Right atrium auricular region (tissue), 2 donors: ENCODE data around the gene CD300LF. TPM values are rescaled to one million over a fixed set of nuclear protein-coding genes. Genes with fewer than 3 reads are reported as not detected.
A peak's percentile ranks its signal among the peaks of the same experiment; 100 is the strongest.

Source experiments
- DNase-seq: peaks from one replicate; pipeline ENCODE4 v3.0.0-alpha.2; 2019; ENCODE audit warnings: low spot score
- H3K27ac ChIP-seq, 2 donors: fragments of 200-600 bp; sonication (generic); 1 replicate in 1 of 2; 2 replicates in 1 of 2; pipeline ENCODE4 v1.5.1; 2016 to 2019
- H3K27me3 ChIP-seq, 2 donors: fragments of 200-600 bp; sonication (generic); one replicate each; pipeline versions ENCODE4 v1.5.1 to v1.6.0; 2017 to 2019
- H3K36me3 ChIP-seq: fragments of 200-600 bp; sonication (generic); one replicate; pipeline ENCODE4 v1.5.1; 2016
- H3K4me1 ChIP-seq, 2 donors: fragments of 200-600 bp; sonication (generic); one replicate each; pipeline versions ENCODE4 v1.5.1 to v1.6.0; 2017 to 2019
- H3K4me3 ChIP-seq, 2 donors: fragments of 200-600 bp; sonication (generic); 1 replicate in 1 of 2; 2 replicates in 1 of 2; pipeline ENCODE4 v1.5.1; 2017 to 2019; ENCODE audit warnings: mild to moderate bottlenecking in 1 of 2, moderate library complexity in 1 of 2
- H3K9me3 ChIP-seq, 2 donors: fragments of 200-600 bp; sonication (generic); one replicate each; pipeline ENCODE4 v1.5.1; 2019
- CTCF ChIP-seq, 2 donors: fragments of 200-600 bp; sonication (generic); IDR thresholded peaks; one replicate each; pipeline ENCODE4 v1.5.1; 2019; ENCODE audit warnings: antibody characterized with exemption in 2 of 2
- total RNA-seq, 2 donors: library from RNA; depleted of rRNA; stranded (reverse); fragments of >200 nt; gene quantifications; one replicate each; pipeline ENCODE4 v1.1.0, GENCODE V29; 2016

The CD300LF gene
- total RNA-seq, 2 donors from 2014 or later: 0.71 TPM; not detected in 1

- H3K9me3 ChIP-seq: no peaks in the 10 kb centered on the region
- peak overlapping the region; percentile 64 to 79 for H3K4me3 ChIP-seq
- no peak for TF ChIP-seq CTCF (IDR thresholded peaks at IDR 0.05)
- peaks cover 0 to 48% of the 10 kb centered on the region in 2 donors for H3K4me1 ChIP-seq
- no peak for DNase-seq
- no peaks in the 10 kb centered on the region for H3K36me3 ChIP-seq
- H3K27me3 ChIP-seq: no peaks in the 10 kb centered on the region
- peak overlapping the region; percentile 78 to 82 for H3K27ac ChIP-seq
These were observed 37.3 kb upstream of the CD300LF start for GRCh38 chr17:74750039-74750326.

- peak overlapping the region; percentile 78 to 82 for H3K27ac ChIP-seq
- H3K27me3 ChIP-seq: no peaks in the 10 kb centered on the region
- no peak for TF ChIP-seq CTCF (IDR thresholded peaks at IDR 0.05)
- H3K9me3 ChIP-seq: no peaks in the 10 kb centered on the region
- H3K4me1 ChIP-seq: peaks cover 0 to 52% of the 10 kb centered on the region in 2 donors
- no peaks in the 10 kb centered on the region for H3K36me3 ChIP-seq
- peak overlapping the region; percentile 64 to 79 for H3K4me3 ChIP-seq
- DNase-seq: no peak
These were observed 36.7 kb upstream of the CD300LF start for GRCh38 chr17:74749279-74750038.

GRCh38 chr17:74748529-74749278 is 36.0 kb upstream of the CD300LF start, which contains the start of gene NHERF1:
Gene NHERF1 (plus strand): TSS chr17:74748628. CDS start chr17:74748847, 219 bp downstream.
- Histone ChIP-seq H3K36me3 (no peaks in the 10 kb centered on the region), H3K27ac (peak within 1 kb of the TSS; percentile 78 to 82), H3K27me3 (no peaks in the 10 kb centered on the region), H3K9me3 (no peaks in the 10 kb centered on the region), H3K4me3 (peak within 1 kb of the TSS; percentile 64 to 79), H3K4me1 (peaks cover 0 to 55% of the 10 kb centered on the region in 2 donors)
- DNase-seq: peak; percentile 93
- TF ChIP-seq CTCF (IDR thresholded peaks at IDR 0.05): peak in 1 of 2 donors; percentile 3

- no peak for DNase-seq
- TF ChIP-seq CTCF (IDR thresholded peaks at IDR 0.05): no peak
- Histone ChIP-seq H3K27me3 (no peaks in the 10 kb centered on the region), H3K4me1 (peaks cover 0 to 55% of the 10 kb centered on the region in 2 donors), H3K4me3 (peak overlapping the region; percentile 50 to 79), H3K36me3 (no peaks in the 10 kb centered on the region), H3K9me3 (no peaks in the 10 kb centered on the region), H3K27ac (peak overlapping the region; percentile 61 to 82)
These were observed 35.5 kb upstream of the CD300LF start for GRCh38 chr17:74748279-74748528.

GRCh38 chr17:74746922-74747321 is 34.2 kb upstream of the CD300LF start:
- Histone ChIP-seq H3K4me1 (peaks cover 0 to 54% of the 10 kb centered on the region in 2 donors), H3K27me3 (no peaks in the 10 kb centered on the region), H3K27ac (no peak overlapping the region), H3K9me3 (no peaks in the 10 kb centered on the region), H3K4me3 (no peak overlapping the region), H3K36me3 (no peaks in the 10 kb centered on the region)
- no peak for DNase-seq
- TF ChIP-seq CTCF (IDR thresholded peaks at IDR 0.05): no peak
